Loucy (cell line): Measurements from ENCODE around the gene SUZ12.
"Not testable (repeated sequence)": the region's sequence is repeated elsewhere in the genome, so short reads cannot be mapped to it uniquely, and the experiment has no call there.

Source experiments
- H2AFZ ChIP-seq: fragments of 200-600 bp; sonication (generic); 2 replicates; pipeline ENCODE4 v1.6.0; 2016; ENCODE audit warnings: antibody characterized with exemption, mild to moderate bottlenecking, low read length, moderate library complexity
- H3F3A ChIP-seq: fragments of 200-600 bp; 2 replicates; pipeline ENCODE4 v1.6.0; 2016; ENCODE audit warnings: antibody characterized with exemption, low read depth, mild to moderate bottlenecking
- H3K27me3 ChIP-seq: fragments of 200-600 bp; sonication (generic); 2 replicates; pipeline ENCODE4 v1.6.1; 2014; ENCODE audit warnings: low read length, mild to moderate bottlenecking; ENCODE audit not compliant: insufficient read depth, poor library complexity, severe bottlenecking
- H3K36me3 ChIP-seq: fragments of 200-600 bp; sonication (generic); 2 replicates; pipeline ENCODE4 v1.6.1; 2016; ENCODE audit warnings: low read length; ENCODE audit not compliant: insufficient read depth
- H3K4me1 ChIP-seq: fragments of 200-600 bp; sonication (generic); 2 replicates; pipeline ENCODE4 v1.5.1; 2014; ENCODE audit warnings: low read length, mild to moderate bottlenecking; ENCODE audit not compliant: insufficient read depth, poor library complexity, severe bottlenecking
- H3K4me2 ChIP-seq: fragments of 200-600 bp; sonication (generic); 2 replicates; pipeline ENCODE4 v1.6.0; 2014; ENCODE audit warnings: antibody characterized with exemption, low read length, low read depth, mild to moderate bottlenecking; ENCODE audit not compliant: poor library complexity, severe bottlenecking
- H3K4me3 ChIP-seq: fragments of 200-600 bp; sonication (generic); 2 replicates; pipeline ENCODE4 v1.5.1; 2014; ENCODE audit warnings: low read length, mild to moderate bottlenecking, mixed read lengths; ENCODE audit not compliant: poor library complexity, severe bottlenecking
- H3K79me2 ChIP-seq: fragments of 200-600 bp; sonication (generic); 2 replicates; pipeline ENCODE4 v1.6.1; 2014; ENCODE audit warnings: low read length; ENCODE audit not compliant: insufficient read depth
- H3K9ac ChIP-seq: fragments of 200-600 bp; sonication (generic); 2 replicates; pipeline ENCODE4 v1.6.0; 2014; ENCODE audit warnings: mild to moderate bottlenecking, low read depth, low read length, moderate library complexity; ENCODE audit not compliant: poor library complexity, severe bottlenecking
- H3K9me2 ChIP-seq: fragments of 200-600 bp; sonication (generic); replicated peaks from 2 replicates; pipeline ENCODE4 v1.6.1; 2016; ENCODE audit warnings: low read depth, low read length, mixed read lengths
- H3K9me3 ChIP-seq: fragments of 200-600 bp; sonication (generic); 2 replicates; pipeline ENCODE4 v1.6.1; 2014; ENCODE audit warnings: mild to moderate bottlenecking, antibody characterized with exemption, low read length, low read depth; ENCODE audit not compliant: insufficient read depth
- H4K20me1 ChIP-seq: fragments of 200-600 bp; sonication (generic); 2 replicates; pipeline ENCODE4 v1.6.0; 2014; ENCODE audit warnings: antibody characterized with exemption, low read length, mild to moderate bottlenecking; ENCODE audit not compliant: insufficient read depth, poor library complexity, severe bottlenecking
- EZH2phosphoT487 ChIP-seq: fragments of 200-600 bp; IDR thresholded peaks from 2 replicates; pipeline ENCODE4 v1.6.1; 2018; ENCODE audit warnings: antibody characterized with exemption, mild to moderate bottlenecking, moderate library complexity, borderline replicate concordance
- TF ChIP-seq, protein P1 (sequence below): fragments of 200-600 bp; sonication (generic); conservative IDR thresholded peaks from 2 replicates; pipeline ENCODE4 v1.5.1; 2014; ENCODE audit warnings: mild to moderate bottlenecking, antibody characterized with exemption, low read length

Gene SUZ12

DNA sequence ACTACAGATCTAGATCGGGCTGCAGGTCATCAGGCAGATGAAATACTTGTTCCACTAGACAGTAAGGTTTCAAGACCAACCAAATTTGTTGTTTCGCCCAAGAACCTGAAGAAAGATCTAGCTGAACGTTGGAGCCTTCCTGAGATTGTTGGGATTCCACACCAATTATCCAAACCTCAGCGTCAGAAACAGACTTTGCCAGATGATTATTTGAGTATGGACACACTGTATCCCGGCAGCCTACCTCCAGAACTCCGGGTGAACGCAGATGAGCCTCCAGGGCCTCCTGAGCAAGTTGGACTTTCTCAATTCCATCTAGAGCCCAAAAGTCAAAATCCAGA, 84.8 kb downstream of the SUZ12 start:
- Histone ChIP-seq H3F3A (no peaks in the 10 kb centered on the region), H3K79me2 (peaks cover 34% of the 10 kb centered on the region), H3K4me2 (no peak overlapping the region), H4K20me1 (peaks cover 13% of the 10 kb centered on the region), H3K4me1 (peaks cover 12% of the 10 kb centered on the region), H3K9me3 (no peaks in the 10 kb centered on the region), H3K4me3 (no peak overlapping the region), H3K27me3 (no peaks in the 10 kb centered on the region), H3K9ac (no peak overlapping the region), H3K36me3 (peaks cover 43% of the 10 kb centered on the region; the same call in 1 of the 2 replicates), H3K9me2 (no peaks in the 10 kb centered on the region), H2AFZ (no peak overlapping the region)
- TF ChIP-seq, protein P1, sequence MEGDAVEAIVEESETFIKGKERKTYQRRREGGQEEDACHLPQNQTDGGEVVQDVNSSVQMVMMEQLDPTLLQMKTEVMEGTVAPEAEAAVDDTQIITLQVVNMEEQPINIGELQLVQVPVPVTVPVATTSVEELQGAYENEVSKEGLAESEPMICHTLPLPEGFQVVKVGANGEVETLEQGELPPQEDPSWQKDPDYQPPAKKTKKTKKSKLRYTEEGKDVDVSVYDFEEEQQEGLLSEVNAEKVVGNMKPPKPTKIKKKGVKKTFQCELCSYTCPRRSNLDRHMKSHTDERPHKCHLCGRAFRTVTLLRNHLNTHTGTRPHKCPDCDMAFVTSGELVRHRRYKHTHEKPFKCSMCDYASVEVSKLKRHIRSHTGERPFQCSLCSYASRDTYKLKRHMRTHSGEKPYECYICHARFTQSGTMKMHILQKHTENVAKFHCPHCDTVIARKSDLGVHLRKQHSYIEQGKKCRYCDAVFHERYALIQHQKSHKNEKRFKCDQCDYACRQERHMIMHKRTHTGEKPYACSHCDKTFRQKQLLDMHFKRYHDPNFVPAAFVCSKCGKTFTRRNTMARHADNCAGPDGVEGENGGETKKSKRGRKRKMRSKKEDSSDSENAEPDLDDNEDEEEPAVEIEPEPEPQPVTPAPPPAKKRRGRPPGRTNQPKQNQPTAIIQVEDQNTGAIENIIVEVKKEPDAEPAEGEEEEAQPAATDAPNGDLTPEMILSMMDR: no peak
- TF ChIP-seq EZH2phosphoT487: no peak

DNA sequence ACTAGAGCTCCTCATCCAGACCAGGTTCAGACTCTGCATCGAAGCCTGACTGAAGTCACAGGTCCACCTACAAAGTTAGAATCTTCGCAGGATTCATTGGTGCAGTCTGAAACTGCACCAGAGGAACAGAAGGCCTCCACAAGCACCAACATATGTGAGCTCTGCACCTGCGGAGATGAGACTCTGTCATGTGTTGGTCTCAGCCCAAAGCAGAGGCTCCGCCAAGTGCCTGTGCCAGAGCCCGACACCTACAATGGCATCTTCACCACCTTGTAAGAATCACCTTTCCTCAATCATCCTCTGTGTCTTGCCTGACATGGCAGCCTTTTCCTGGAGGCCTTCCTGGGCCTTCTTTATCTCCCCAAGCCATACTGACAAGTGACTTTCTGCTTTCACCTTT, 85.7 kb downstream of the SUZ12 start:
- not testable (repeated sequence) for H3K9ac ChIP-seq, H3K4me2 ChIP-seq, H3F3A ChIP-seq, H2AFZ ChIP-seq, H3K27me3 ChIP-seq, H3K9me2 ChIP-seq, H3K9me3 ChIP-seq, H3K4me1 ChIP-seq, H4K20me1 ChIP-seq, H3K4me3 ChIP-seq
- peaks cover 24% of the 10 kb centered on the region for H3K79me2 ChIP-seq
- peaks cover 42% of the 10 kb centered on the region; the same call in 1 of the 2 replicates for H3K36me3 ChIP-seq

DNA sequence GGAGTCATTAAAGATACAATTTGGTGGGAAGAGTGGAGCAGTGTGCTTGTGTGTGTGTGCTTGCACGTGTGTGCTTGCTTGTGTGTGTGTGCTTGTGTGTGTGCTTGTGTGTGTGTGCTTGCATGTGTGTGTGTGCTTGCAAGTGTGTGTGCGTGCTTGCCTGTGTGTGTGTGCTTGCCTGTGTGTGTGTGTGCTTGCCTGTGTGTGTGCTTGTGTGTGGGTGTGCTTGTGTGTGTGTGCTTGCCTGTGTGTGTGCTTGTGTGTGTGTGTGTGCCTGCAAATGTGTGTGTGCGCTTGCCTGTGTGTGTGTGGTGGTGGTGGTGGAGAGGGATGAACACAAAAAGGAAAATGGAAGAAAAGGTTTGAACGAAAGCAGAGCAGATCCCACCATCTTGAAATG, 90.5 kb downstream of the SUZ12 start:
- not testable (repeated sequence) for H3K27me3 ChIP-seq, H3K4me1 ChIP-seq, H3K4me2 ChIP-seq, H3K79me2 ChIP-seq, H3K9me3 ChIP-seq, H3F3A ChIP-seq, H3K4me3 ChIP-seq, H3K9me2 ChIP-seq, H3K9ac ChIP-seq, H4K20me1 ChIP-seq, H3K36me3 ChIP-seq, H2AFZ ChIP-seq

- no peaks in the 10 kb centered on the region for H3F3A ChIP-seq
- H3K9ac ChIP-seq: no peak overlapping the region
- no peaks in the 10 kb centered on the region for H3K9me3 ChIP-seq
- H3K4me2 ChIP-seq: no peak overlapping the region
- no peak for TF ChIP-seq EZH2phosphoT487
- TF ChIP-seq, protein P1: no peak
- H4K20me1 ChIP-seq: no peaks in the 10 kb centered on the region
- H3K4me3 ChIP-seq: no peak overlapping the region
- no peaks in the 10 kb centered on the region for H3K9me2 ChIP-seq
- no peak overlapping the region for H2AFZ ChIP-seq
- no peaks in the 10 kb centered on the region for H3K79me2 ChIP-seq
- H3K36me3 ChIP-seq: peaks cover 40% of the 10 kb centered on the region
- H3K4me1 ChIP-seq: no peaks in the 10 kb centered on the region
- no peaks in the 10 kb centered on the region for H3K27me3 ChIP-seq
Observed at GRCh38 chr17:32033223-32033622, 96.4 kb downstream of the SUZ12 start.

DNA sequence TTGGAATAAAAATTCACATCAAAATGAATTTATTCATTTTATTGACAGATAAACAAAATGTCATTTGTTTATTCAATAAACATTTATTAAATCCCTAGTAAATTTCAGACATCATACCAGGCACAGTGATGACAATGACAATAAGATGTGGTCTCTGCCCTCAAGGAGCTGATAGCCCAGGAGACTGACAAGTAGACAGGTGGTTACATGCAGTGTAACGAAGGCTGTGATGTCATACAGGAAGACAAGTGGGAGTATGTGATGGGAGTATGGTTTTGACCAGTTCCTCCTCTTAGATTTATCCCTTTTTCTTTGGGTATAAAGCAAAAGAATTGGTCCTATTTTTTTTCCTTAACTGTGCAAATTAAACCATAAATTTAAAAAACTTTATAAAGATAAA, 97.0 kb downstream of the SUZ12 start:
- not testable (repeated sequence) for H4K20me1 ChIP-seq, H3F3A ChIP-seq, H3K4me1 ChIP-seq, H2AFZ ChIP-seq, H3K9me3 ChIP-seq, H3K79me2 ChIP-seq, H3K4me2 ChIP-seq, H3K4me3 ChIP-seq, H3K9me2 ChIP-seq, H3K27me3 ChIP-seq, H3K9ac ChIP-seq
- H3K36me3 ChIP-seq: peaks cover 40% of the 10 kb centered on the region

- not testable (repeated sequence) for H3K27me3 ChIP-seq, H2AFZ ChIP-seq, H3K9ac ChIP-seq, H3F3A ChIP-seq, H3K4me3 ChIP-seq, H3K9me3 ChIP-seq, H3K9me2 ChIP-seq, H3K4me2 ChIP-seq, H4K20me1 ChIP-seq, H3K4me1 ChIP-seq, H3K79me2 ChIP-seq
- H3K36me3 ChIP-seq: peaks cover 32% of the 10 kb centered on the region
Observed at GRCh38 chr17:32040246-32040645, 103.4 kb downstream of the SUZ12 start.
